Endometrium (tissue), 2 donors: Measurements from ENCODE around the gene SPDYE6.
"Not testable (repeated sequence)": the region's sequence is repeated elsewhere in the genome, so short reads cannot be mapped to it uniquely, and the experiment has no call there.

Experiments used
- FAIRE-seq: peaks from 2 replicates; lab custom pipeline; 2012; peaks lifted over from hg19 to GRCh38; lab: Jason Lieb, UNC
- donor health status: control.
- donor health status: control.

The SPDYE6 gene

GRCh38 chr7:102356344-102356743 is at the start of gene SPDYE6:
TSS of gene SPDYE6 (minus strand) at chr7:102356444. CDS start at chr7:102356023, 421 bp downstream.
- FAIRE-seq = not testable (repeated sequence)

- FAIRE-seq = not testable (repeated sequence)
These were observed 48.6 kb upstream of the SPDYE6 start for GRCh38 chr7:102404862-102405188.

- FAIRE-seq = no peak
These were observed 48.0 kb upstream of the SPDYE6 start for GRCh38 chr7:102404005-102404861.

GRCh38 chr7:102403563-102403962 is 47.3 kb upstream of the SPDYE6 start:
- FAIRE-seq = no peak

- no peak for FAIRE-seq
These were observed 44.1 kb upstream of the SPDYE6 start for GRCh38 chr7:102400360-102400759.

- FAIRE-seq = no peak
These were observed 42.3 kb upstream of the SPDYE6 start for GRCh38 chr7:102398543-102398942.

- FAIRE-seq = no peak
These were observed 40.4 kb upstream of the SPDYE6 start for GRCh38 chr7:102396710-102397019.

GRCh38 chr7:102395873-102396709 is 39.8 kb upstream of the SPDYE6 start, which contains the start of gene PRKRIP1:
TSS of gene PRKRIP1 (plus strand) at chr7:102396363. CDS start at chr7:102396412, 49 bp downstream.
- FAIRE-seq = no peak

GRCh38 chr7:102395592-102395872 is 39.3 kb upstream of the SPDYE6 start:
- no peak for FAIRE-seq

GRCh38 chr7:102393467-102393866 is 37.2 kb upstream of the SPDYE6 start:
- FAIRE-seq = no peak

- FAIRE-seq = no peak
These were observed 36.1 kb upstream of the SPDYE6 start for GRCh38 chr7:102392330-102392729.

GRCh38 chr7:102390697-102391484 is 34.6 kb upstream of the SPDYE6 start:
- no peak for FAIRE-seq

GRCh38 chr7:102389810-102390209 is 33.6 kb upstream of the SPDYE6 start:
- no peak for FAIRE-seq

- no peak for FAIRE-seq
These were observed 30.8 kb upstream of the SPDYE6 start for GRCh38 chr7:102387064-102387463.

GRCh38 chr7:102381696-102382425 is 25.6 kb upstream of the SPDYE6 start:
- not testable (repeated sequence) for FAIRE-seq

- FAIRE-seq = not testable (repeated sequence)
These were observed 24.6 kb upstream of the SPDYE6 start for GRCh38 chr7:102380837-102381236.

- no peak for FAIRE-seq
These were observed 20.8 kb upstream of the SPDYE6 start for GRCh38 chr7:102376964-102377466.

GRCh38 chr7:102372796-102373195 is 16.6 kb upstream of the SPDYE6 start:
- FAIRE-seq = not testable (repeated sequence)

GRCh38 chr7:102370038-102370437 is 13.8 kb upstream of the SPDYE6 start:
- FAIRE-seq = not testable (repeated sequence)

GRCh38 chr7:102365390-102365789 is 9.1 kb upstream of the SPDYE6 start:
- not testable (repeated sequence) for FAIRE-seq

GRCh38 chr7:102364394-102364886 is 8.2 kb upstream of the SPDYE6 start:
- not testable (repeated sequence) for FAIRE-seq
